ACC112 (cell line): ENCODE data around the gene BSN.

ENCODE experiments used
- H2AFZ ChIP-seq: fragments of 200-600 bp; sonication (generic); one replicate; pipeline ENCODE4 v1.6.0; 2017; ENCODE audit warnings: antibody characterized with exemption, low read length; ENCODE audit not compliant: unreplicated experiment
- H3K27ac ChIP-seq: fragments of 200-600 bp; sonication (generic); 2 replicates; pipeline ENCODE4 v1.5.1; 2014; ENCODE audit warnings: low read depth, mild to moderate bottlenecking, antibody characterized with exemption, low read length, moderate library complexity
- H3K27me3 ChIP-seq: fragments of 200-600 bp; sonication (generic); 2 replicates; pipeline ENCODE4 v1.6.1; 2014; ENCODE audit warnings: mild to moderate bottlenecking, antibody characterized with exemption, low read length, moderate library complexity, mixed read lengths; ENCODE audit not compliant: insufficient read depth
- H3K36me3 ChIP-seq: fragments of 200-600 bp; sonication (generic); 2 replicates; pipeline ENCODE4 v1.6.1; 2016; ENCODE audit warnings: mild to moderate bottlenecking, antibody characterized with exemption, low read length, moderate library complexity, mixed read lengths; ENCODE audit not compliant: insufficient read depth
- H3K4me1 ChIP-seq: fragments of 200-600 bp; sonication (generic); one replicate; pipeline ENCODE4 v1.6.1; 2016; ENCODE audit warnings: low read length, mixed read lengths; ENCODE audit not compliant: insufficient read depth, unreplicated experiment, control insufficient read depth
- H3K4me3 ChIP-seq: fragments of 200-600 bp; sonication (generic); 2 replicates; pipeline ENCODE4 v1.5.1; 2014; ENCODE audit warnings: mild to moderate bottlenecking, low read depth, low read length
- H3K79me2 ChIP-seq: fragments of 200-600 bp; sonication (generic); one replicate; pipeline ENCODE4 v1.6.0; 2016; ENCODE audit warnings: low read length; ENCODE audit not compliant: control insufficient read depth, unreplicated experiment, insufficient read depth

Gene BSN

DNA sequence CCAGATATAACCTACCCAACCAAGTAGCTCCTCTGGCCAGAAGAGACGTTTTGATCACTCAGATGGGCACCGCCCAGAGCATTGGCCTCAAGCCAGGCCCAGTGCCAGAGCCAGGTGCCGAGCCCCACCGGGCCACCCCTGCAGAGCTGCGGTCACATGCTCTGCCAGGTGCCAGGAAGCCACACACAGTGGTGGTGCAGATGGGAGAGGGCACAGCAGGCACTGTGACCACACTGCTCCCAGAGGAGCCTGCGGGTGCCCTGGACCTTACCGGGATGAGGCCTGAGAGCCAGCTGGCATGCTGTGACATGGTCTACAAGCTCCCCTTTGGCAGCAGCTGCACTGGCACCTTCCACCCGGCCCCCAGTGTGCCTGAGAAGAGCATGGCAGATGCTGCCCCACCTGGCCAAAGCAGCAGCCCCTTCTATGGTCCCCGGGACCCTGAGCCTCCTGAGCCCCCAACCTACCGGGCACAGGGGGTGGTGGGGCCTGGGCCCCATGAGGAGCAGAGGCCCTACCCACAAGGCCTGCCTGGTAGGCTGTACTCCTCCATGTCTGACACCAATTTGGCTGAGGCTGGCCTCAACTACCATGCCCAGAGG lies 100.8 kb downstream of the BSN start:
- Histone ChIP-seq H3K79me2 (no peaks in the 10 kb centered on the region), H2AFZ (no peak overlapping the region), H3K27ac (no peak overlapping the region), H3K4me3 (no peak overlapping the region), H3K27me3 (peaks cover 10% of the 10 kb centered on the region), H3K4me1 (no peaks in the 10 kb centered on the region), H3K36me3 (no peaks in the 10 kb centered on the region)

DNA sequence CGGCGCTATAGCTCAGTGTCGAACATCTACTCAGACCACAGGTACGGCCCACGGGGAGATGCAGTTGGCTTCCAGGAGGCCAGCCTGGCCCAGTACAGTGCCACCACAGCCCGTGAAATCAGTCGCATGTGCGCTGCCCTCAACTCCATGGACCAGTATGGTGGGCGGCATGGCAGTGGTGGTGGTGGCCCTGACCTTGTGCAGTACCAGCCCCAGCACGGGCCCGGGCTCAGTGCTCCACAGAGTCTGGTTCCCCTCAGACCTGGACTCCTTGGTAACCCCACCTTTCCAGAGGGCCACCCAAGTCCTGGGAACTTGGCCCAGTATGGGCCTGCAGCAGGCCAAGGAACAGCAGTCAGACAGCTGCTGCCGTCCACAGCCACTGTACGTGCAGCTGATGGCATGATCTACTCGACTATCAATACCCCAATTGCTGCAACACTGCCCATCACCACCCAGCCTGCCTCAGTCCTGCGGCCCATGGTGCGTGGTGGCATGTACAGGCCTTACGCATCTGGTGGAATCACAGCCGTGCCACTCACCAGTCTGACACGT lies 101.5 kb downstream of the BSN start:
- Histone ChIP-seq H3K4me3 (no peak overlapping the region), H3K27ac (no peak overlapping the region), H3K79me2 (no peaks in the 10 kb centered on the region)

DNA sequence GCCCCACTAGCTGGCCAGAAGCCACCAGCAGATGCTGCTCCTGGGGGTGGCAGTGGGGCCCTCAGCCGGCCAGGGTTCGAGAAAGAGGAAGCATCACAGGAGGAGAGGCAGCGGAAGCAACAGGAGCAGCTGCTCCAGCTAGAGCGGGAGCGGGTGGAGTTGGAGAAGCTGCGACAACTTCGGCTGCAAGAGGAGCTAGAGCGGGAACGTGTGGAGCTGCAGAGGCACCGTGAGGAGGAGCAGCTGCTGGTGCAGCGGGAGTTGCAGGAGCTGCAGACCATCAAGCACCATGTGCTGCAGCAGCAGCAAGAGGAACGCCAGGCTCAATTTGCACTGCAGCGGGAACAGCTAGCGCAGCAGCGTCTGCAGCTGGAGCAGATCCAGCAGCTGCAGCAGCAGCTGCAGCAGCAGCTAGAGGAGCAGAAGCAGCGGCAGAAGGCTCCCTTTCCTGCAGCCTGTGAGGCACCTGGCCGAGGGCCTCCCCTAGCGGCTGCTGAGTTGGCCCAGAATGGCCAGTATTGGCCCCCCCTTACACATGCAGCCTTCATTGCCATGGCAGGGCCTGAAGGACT lies 102.3 kb downstream of the BSN start:
- Histone ChIP-seq H3K79me2 (no peaks in the 10 kb centered on the region), H3K27me3 (peaks cover 10% of the 10 kb centered on the region), H3K4me1 (no peaks in the 10 kb centered on the region), H3K4me3 (no peak overlapping the region), H3K36me3 (no peaks in the 10 kb centered on the region), H2AFZ (no peak overlapping the region), H3K27ac (no peak overlapping the region)

More for the DNA sequence above, 101.5 kb downstream of the BSN start:
- Histone ChIP-seq H2AFZ (no peak overlapping the region), H3K27me3 (peaks cover 10% of the 10 kb centered on the region), H3K4me1 (no peaks in the 10 kb centered on the region), H3K36me3 (no peaks in the 10 kb centered on the region)

DNA sequence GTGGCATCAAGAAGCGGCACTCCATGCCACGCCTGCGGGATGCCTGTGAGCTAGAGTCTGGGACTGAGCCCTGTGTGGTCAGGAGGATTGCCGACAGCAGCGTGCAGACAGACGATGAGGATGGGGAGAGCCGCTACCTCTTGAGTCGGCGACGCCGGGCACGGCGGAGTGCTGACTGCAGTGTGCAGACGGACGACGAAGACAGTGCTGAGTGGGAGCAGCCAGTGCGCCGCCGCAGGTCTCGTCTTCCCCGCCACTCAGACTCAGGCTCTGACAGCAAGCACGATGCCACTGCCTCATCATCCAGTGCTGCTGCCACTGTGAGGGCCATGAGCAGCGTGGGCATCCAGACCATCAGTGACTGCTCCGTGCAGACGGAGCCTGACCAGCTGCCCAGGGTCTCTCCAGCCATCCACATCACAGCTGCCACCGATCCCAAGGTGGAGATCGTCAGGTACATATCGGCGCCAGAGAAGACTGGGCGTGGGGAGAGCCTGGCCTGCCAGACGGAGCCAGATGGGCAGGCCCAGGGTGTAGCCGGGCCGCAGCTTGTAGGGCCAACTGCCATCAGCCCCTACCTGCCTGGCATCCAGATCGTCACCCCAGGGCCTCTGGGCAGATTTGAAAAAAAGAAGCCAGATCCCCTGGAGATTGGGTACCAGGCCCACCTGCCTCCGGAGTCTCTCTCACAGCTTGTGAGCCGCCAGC lies 103.1 kb downstream of the BSN start:
- peaks cover 10% of the 10 kb centered on the region for H3K27me3 ChIP-seq
- no peak overlapping the region for H3K4me3 ChIP-seq
- no peaks in the 10 kb centered on the region for H3K36me3 ChIP-seq
- no peaks in the 10 kb centered on the region for H3K79me2 ChIP-seq
- H3K4me1 ChIP-seq: no peaks in the 10 kb centered on the region
- no peak overlapping the region for H3K27ac ChIP-seq
- H2AFZ ChIP-seq: no peak overlapping the region

DNA sequence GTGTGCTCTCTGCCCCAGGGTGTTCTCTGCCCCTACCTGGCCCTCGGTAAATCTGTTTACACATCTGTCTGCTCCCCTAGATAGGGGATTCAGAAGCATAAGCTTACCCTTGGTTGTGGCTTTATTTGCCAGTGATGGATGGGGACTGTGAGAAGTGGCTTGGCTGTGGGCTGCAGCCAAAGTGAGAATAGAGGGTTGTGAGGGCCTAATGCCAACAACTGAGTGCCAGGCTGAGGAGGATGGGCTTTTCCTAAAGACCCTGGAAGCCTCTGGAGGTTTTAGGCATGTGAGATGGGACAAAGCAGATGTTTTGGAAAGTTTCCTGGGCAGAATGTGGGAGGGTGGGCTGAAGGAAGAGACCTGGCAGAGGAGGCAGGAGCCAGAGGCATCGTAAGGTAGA lies 104.4 kb downstream of the BSN start:
- no peaks in the 10 kb centered on the region for H3K79me2 ChIP-seq
- H3K36me3 ChIP-seq: no peaks in the 10 kb centered on the region
- no peaks in the 10 kb centered on the region for H3K4me1 ChIP-seq

DNA sequence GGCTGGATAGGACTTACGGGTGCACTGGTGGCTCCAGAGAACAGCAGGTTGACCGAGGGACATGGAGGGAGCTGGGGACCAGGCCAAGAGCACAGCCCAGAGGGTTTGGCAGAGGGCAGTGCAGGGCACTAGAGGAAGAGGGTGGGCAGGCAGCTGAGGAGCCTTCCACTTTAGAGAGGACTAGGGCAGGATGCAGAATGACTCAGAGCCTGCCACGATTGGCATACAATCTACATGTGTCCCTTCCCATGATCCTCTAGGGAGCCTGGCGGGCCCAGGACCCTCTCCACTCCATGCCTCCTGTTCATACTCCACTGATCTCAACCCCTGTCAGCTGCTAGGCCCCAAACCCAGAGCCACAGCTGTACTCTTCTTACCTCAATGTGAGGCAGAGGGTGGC lies 105.5 kb downstream of the BSN start:
- peaks cover 10% of the 10 kb centered on the region for H3K27me3 ChIP-seq
- H2AFZ ChIP-seq: no peak overlapping the region
- H3K27ac ChIP-seq: no peak overlapping the region

More for the DNA sequence above, 104.4 kb downstream of the BSN start:
- Histone ChIP-seq H3K27me3 (peaks cover 10% of the 10 kb centered on the region), H2AFZ (no peak overlapping the region), H3K27ac (no peak overlapping the region), H3K4me3 (no peak overlapping the region)

DNA sequence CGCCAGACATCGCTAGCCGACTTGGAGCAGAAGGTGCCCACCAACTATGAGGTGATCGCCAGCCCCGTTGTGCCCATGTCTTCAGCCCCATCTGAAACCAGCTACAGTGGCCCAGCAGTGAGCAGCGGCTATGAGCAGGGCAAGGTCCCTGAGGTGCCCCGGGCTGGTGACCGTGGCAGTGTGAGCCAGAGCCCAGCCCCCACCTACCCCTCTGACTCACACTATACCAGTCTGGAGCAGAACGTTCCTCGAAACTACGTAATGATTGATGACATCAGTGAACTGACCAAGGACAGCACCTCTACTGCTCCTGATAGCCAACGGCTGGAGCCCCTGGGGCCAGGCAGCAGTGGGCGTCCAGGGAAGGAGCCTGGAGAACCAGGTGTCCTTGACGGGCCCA lies 107.0 kb downstream of the BSN start:
- no peaks in the 10 kb centered on the region for H3K36me3 ChIP-seq
- H2AFZ ChIP-seq: no peak overlapping the region

More for the DNA sequence above, 105.5 kb downstream of the BSN start:
- Histone ChIP-seq H3K36me3 (no peaks in the 10 kb centered on the region), H3K4me3 (no peak overlapping the region), H3K4me1 (no peaks in the 10 kb centered on the region), H3K79me2 (no peaks in the 10 kb centered on the region)

DNA sequence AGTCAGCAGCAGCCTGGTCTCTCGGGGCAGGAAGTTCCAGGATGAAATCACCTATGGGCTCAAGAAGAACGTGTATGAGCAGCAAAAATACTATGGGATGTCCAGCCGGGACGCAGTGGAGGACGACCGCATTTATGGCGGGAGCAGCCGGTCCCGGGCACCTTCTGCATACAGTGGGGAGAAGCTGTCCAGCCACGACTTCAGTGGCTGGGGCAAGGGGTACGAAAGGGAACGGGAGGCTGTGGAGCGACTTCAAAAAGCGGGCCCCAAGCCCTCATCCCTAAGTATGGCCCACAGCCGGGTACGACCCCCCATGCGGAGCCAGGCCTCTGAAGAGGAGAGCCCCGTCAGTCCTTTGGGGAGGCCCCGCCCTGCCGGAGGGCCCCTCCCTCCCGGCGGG lies 107.7 kb downstream of the BSN start:
- Histone ChIP-seq H3K36me3 (no peaks in the 10 kb centered on the region), H3K4me3 (no peak overlapping the region), H3K79me2 (no peaks in the 10 kb centered on the region), H3K27ac (no peak overlapping the region), H3K4me1 (no peaks in the 10 kb centered on the region), H2AFZ (no peak overlapping the region), H3K27me3 (no peaks in the 10 kb centered on the region; the same call in 1 of the 2 replicates)

More for the DNA sequence above, 107.0 kb downstream of the BSN start:
- no peaks in the 10 kb centered on the region for H3K4me1 ChIP-seq
- H3K27me3 ChIP-seq: peaks cover 5% of the 10 kb centered on the region
- H3K79me2 ChIP-seq: no peaks in the 10 kb centered on the region
- no peak overlapping the region for H3K4me3 ChIP-seq
- H3K27ac ChIP-seq: no peak overlapping the region

DNA sequence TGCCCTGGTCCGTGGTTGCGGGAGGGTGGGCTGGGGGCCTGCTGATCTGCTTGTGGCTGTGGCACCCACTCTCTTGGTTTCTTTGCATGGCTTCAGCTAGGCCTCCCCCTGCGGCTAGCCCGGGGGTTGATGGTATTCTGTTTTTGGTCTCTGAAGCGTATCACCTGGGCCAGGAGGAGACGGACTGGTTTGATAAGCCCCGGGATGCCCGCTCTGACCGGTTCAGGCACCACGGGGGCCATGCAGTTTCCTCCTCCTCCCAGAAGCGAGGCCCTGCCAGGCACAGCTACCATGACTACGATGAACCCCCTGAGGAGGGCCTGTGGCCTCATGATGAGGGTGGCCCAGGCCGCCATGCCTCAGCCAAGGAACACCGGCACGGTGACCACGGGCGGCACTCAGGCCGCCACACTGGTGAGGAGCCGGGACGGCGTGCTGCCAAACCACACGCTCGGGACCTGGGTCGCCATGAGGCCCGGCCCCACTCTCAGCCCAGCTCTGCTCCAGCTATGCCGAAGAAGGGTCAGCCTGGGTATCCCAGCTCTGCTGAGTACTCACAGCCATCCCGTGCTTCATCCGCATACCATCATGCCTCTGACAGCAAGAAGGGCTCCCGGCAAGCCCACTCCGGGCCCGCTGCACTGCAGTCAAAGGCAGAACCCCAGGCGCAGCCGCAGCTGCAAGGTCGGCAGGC lies 108.6 kb downstream of the BSN start:
- no peaks in the 10 kb centered on the region for H3K36me3 ChIP-seq
- H3K27ac ChIP-seq: no peak overlapping the region
- H2AFZ ChIP-seq: no peak overlapping the region
- no peaks in the 10 kb centered on the region for H3K27me3 ChIP-seq
- H3K4me3 ChIP-seq: no peak overlapping the region
- H3K79me2 ChIP-seq: no peaks in the 10 kb centered on the region
- peaks cover 2% of the 10 kb centered on the region for H3K4me1 ChIP-seq

DNA sequence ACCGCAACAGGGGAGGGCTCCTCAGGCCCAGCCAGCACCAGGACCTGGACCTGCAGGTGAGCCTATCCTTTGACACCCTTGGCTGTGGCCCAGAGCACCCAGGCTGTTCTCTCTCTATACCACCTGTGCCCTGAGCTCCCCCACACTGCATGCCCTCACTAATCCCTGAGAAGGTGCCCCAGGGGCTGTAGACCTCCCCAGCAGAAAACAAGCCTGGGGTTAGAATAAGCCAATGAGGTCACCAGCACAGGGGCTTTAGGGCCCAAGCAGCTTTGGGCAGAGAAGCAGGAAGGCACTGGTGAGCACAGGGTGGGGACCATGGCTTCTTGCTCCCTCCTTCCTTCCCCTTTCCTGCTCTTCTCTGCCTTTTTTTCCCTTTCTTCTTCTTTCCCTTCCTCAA lies 109.6 kb downstream of the BSN start:
- Histone ChIP-seq H3K27me3 (no peaks in the 10 kb centered on the region), H2AFZ (no peak overlapping the region), H3K27ac (no peak overlapping the region), H3K36me3 (no peaks in the 10 kb centered on the region), H3K4me1 (peaks cover 10% of the 10 kb centered on the region), H3K4me3 (no peak overlapping the region), H3K79me2 (no peaks in the 10 kb centered on the region)
